Adrenal gland (tissue), 5 donors: ENCODE measurements around the gene LIPC.

Source experiments
- CTCF ChIP-seq, 6 experiments: fragments of 450-650 bp in 4 of 6; fragments of 200-600 bp in 2 of 6; sonication (generic) in 1 of 6; IDR thresholded peaks; 1 replicate in 5 of 6; 2 replicates in 1 of 6; pipeline versions ENCODE4 v1.5.1 to v1.8.0; 2016 to 2021; ENCODE audit warnings: antibody characterized with exemption in 6 of 6, mild to moderate bottlenecking in 2 of 6, moderate library complexity in 1 of 6
- POLR2A ChIP-seq, 2 donors: fragments of 450-650 bp; IDR thresholded peaks; one replicate each; pipeline ENCODE4 v1.6.1; 2017; ENCODE audit warnings: antibody characterized with exemption in 2 of 2, mild to moderate bottlenecking in 2 of 2, moderate library complexity in 1 of 2
- donor health status: DM: no; HTN: no; CAD: no.

GRCh38 chr15:58553365-58553918, 121.7 kb downstream of the LIPC start:
- TF ChIP-seq CTCF (IDR thresholded peaks at IDR 0.05) (no peak), POLR2A (IDR thresholded peaks at IDR 0.05) (no peak)
